Measurements from ENCODE around the gene MMS22L. TPM values are rescaled to one million over a fixed set of nuclear protein-coding genes. Genes with fewer than 3 reads are reported as not detected.

MMS22L gene, protein sequence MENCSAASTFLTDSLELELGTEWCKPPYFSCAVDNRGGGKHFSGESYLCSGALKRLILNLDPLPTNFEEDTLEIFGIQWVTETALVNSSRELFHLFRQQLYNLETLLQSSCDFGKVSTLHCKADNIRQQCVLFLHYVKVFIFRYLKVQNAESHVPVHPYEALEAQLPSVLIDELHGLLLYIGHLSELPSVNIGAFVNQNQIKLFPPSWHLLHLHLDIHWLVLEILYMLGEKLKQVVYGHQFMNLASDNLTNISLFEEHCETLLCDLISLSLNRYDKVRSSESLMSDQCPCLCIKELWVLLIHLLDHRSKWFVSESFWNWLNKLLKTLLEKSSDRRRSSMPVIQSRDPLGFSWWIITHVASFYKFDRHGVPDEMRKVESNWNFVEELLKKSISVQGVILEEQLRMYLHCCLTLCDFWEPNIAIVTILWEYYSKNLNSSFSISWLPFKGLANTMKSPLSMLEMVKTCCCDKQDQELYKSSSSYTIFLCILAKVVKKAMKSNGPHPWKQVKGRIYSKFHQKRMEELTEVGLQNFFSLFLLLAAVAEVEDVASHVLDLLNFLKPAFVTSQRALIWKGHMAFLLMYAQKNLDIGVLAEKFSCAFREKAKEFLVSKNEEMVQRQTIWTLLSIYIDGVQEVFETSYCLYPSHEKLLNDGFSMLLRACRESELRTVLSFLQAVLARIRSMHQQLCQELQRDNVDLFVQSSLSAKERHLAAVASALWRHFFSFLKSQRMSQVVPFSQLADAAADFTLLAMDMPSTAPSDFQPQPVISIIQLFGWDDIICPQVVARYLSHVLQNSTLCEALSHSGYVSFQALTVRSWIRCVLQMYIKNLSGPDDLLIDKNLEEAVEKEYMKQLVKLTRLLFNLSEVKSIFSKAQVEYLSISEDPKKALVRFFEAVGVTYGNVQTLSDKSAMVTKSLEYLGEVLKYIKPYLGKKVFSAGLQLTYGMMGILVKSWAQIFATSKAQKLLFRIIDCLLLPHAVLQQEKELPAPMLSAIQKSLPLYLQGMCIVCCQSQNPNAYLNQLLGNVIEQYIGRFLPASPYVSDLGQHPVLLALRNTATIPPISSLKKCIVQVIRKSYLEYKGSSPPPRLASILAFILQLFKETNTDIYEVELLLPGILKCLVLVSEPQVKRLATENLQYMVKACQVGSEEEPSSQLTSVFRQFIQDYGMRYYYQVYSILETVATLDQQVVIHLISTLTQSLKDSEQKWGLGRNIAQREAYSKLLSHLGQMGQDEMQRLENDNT
- polyA plus RNA-seq (2011; rRNA removed) (4.3 and 8.0 TPM in 2 replicates), polyA minus RNA-seq (2011; rRNA and poly(A)+ RNA removed) (13.6 and 20.8 TPM in 2 replicates)

DNA sequence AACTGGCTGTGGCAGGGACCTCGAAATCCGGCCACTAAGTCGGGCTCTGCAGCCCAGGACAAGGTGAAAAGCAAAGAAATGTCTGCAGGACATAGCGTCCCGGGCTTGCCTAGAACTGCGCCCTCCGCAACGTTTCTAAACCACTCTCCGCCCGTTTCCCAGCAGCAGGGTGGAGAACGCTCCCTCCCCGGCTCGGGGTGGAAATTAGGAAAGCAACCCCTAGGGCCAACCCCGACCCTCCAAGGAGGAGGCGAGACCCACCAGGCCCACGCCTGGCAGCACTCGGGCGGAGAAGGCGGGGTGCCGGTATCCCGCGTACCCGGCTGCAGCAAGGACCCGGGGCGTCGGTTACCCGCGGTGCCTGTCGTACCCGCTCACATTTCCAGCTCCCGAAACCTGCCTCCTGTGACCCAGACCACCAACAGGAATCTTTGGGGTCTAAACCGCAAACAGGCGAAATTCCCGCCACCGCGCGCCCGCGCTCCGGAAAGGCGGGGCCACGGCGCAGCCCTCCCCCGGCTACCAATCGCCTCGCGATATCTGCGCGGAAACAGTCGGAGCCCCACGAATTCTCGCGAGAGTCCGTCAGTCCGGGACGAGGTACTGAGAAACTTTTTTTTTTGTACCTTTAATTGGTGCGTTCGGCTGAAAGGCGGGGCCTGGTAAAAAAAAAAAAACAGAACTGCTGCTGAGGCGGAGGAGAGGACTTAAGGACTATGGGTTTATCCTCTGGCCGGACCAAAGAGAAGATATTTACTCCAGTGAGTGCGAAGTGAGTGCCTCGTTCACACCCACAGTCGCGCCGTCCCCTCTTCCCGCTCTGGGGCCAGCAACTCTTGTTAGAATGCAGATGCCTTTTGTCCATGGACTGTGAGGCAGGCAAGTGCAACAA is at the start of gene MMS22L:
Gene MMS22L, minus strand, starts transcription at position 491 of the 892 bp plus-strand sequence. CDS start 739 bp downstream, outside the sequence.
- Histone ChIP-seq H3K27me3 (ENCODE audit: control insufficient read depth, insufficient read depth, low read length) (no peaks in the 10 kb centered on the region), H3K36me3 (ENCODE audit: control insufficient read depth, insufficient read depth, low read length) (no peaks in the 10 kb centered on the region; the same call in 1 of the 2 replicates), H3K4me3 (ENCODE audit: low read depth, low read length) (peak within 1 kb of the TSS; percentile 75)
- CTCF ChIA-PET: no interaction called here
- POLR2A ChIA-PET: no interaction called here
- DNase-seq (ENCODE audit: low read depth): peak; percentile 61
- TF ChIP-seq, protein P1, sequence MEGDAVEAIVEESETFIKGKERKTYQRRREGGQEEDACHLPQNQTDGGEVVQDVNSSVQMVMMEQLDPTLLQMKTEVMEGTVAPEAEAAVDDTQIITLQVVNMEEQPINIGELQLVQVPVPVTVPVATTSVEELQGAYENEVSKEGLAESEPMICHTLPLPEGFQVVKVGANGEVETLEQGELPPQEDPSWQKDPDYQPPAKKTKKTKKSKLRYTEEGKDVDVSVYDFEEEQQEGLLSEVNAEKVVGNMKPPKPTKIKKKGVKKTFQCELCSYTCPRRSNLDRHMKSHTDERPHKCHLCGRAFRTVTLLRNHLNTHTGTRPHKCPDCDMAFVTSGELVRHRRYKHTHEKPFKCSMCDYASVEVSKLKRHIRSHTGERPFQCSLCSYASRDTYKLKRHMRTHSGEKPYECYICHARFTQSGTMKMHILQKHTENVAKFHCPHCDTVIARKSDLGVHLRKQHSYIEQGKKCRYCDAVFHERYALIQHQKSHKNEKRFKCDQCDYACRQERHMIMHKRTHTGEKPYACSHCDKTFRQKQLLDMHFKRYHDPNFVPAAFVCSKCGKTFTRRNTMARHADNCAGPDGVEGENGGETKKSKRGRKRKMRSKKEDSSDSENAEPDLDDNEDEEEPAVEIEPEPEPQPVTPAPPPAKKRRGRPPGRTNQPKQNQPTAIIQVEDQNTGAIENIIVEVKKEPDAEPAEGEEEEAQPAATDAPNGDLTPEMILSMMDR (IDR thresholded peaks at IDR 0.05; ENCODE audit: insufficient read depth, low read depth, low read length): no peak

DNA sequence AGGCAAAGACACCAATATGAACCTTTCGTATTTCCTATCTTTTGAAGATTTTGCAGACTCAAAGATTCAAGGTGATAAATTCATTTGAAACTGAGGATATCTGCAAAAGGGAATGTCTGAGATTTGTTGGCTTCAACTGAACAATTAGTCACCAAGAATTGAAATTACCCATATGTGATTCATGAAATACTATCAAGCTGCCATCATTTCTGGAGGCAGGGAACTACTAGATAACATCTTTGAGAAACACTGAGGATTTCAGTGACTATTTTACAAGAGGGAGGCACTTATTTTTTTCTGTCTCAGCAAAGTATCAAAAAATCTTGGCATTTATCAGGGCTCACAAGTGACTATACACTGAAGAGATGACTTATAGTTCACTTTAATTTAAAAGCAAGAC is 39.8 kb upstream of the MMS22L start:
- H3K36me3 ChIP-seq (ENCODE audit: control insufficient read depth, insufficient read depth, low read length): no peaks in the 10 kb centered on the region
- TF ChIP-seq, protein P1 (IDR thresholded peaks at IDR 0.05; ENCODE audit: insufficient read depth, low read depth, low read length): no peak
- DNase-seq (ENCODE audit: low read depth): peak; percentile 40
- no peaks in the 10 kb centered on the region for H3K27me3 ChIP-seq (ENCODE audit: control insufficient read depth, insufficient read depth, low read length)
- H3K4me3 ChIP-seq (ENCODE audit: low read depth, low read length): no peak overlapping the region
- CTCF ChIA-PET: no interaction called here
- POLR2A ChIA-PET: interaction anchor here (0.7 kb wide), 1 partner anchor 15 kb away, joined by 3 read pairs; no protein-coding TSS in a partner anchor

DNA sequence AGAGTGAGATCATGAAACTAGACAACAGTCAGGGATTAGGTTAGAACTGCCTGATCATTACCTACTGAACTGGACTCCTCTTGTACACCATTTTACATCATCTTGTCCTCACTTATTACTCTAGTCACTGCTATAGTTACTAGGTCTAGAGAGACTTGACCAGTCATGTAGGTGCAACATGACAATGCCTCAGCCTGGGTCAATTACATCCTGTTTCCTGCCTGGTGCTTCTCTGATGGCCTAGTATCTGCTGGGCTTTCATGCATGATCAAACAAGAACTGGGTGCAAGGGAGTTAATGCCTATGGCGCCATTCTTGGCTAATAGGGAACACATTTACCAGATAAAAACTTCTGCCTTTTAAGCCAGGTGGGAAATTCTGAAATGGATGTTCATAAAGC is 39.2 kb upstream of the MMS22L start:
- no peak for DNase-seq (ENCODE audit: low read depth)
- CTCF ChIA-PET: no interaction called here

DNA sequence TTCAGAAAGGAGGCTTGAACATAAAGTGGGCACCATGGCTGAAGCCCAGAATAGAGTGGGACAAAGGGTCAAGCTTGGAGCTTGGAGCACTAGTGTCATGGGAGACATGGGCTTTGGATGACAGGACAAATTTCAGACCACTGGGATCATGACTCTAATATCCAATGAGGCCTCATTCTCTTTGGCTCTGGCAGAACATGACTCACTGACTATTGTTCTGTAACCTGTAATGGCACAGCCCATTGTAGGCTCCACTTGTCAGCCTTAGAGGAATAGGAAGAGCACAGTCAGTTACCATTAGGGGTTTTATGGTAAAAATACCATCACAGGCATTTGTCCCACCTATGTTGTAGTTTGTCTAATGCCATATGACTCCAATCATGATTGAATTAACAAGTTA is 34.0 kb upstream of the MMS22L start:
- no peak overlapping the region for H3K4me3 ChIP-seq (ENCODE audit: low read depth, low read length)
- TF ChIP-seq, protein P1 (IDR thresholded peaks at IDR 0.05; ENCODE audit: insufficient read depth, low read depth, low read length): no peak
- ChIA-PET CTCF (no interaction called here), POLR2A (no interaction called here)
- no peaks in the 10 kb centered on the region for H3K36me3 ChIP-seq (ENCODE audit: control insufficient read depth, insufficient read depth, low read length)
- no peak for DNase-seq (ENCODE audit: low read depth)
- H3K27me3 ChIP-seq (ENCODE audit: control insufficient read depth, insufficient read depth, low read length): no peaks in the 10 kb centered on the region

More for the DNA sequence above, 39.2 kb upstream of the MMS22L start:
- Histone ChIP-seq H3K4me3 (ENCODE audit: low read depth, low read length) (no peak overlapping the region), H3K36me3 (ENCODE audit: control insufficient read depth, insufficient read depth, low read length) (no peaks in the 10 kb centered on the region), H3K27me3 (ENCODE audit: control insufficient read depth, insufficient read depth, low read length) (no peaks in the 10 kb centered on the region)
- TF ChIP-seq, protein P1 (IDR thresholded peaks at IDR 0.05; ENCODE audit: insufficient read depth, low read depth, low read length): no peak
- POLR2A ChIA-PET: no interaction called here

Data from BJ (cell line).